IMR-90 (cell line): ENCODE data around the gene SLC6A12. TPM values are rescaled to one million over a fixed set of nuclear protein-coding genes. Genes with fewer than 3 reads are reported as not detected.

ENCODE experiments used
- ATAC-seq: fragments of 200-7000 bp; cut with Tn5 transposase; 2 replicates; pipeline ENCODE4 v1.9.1; 2020; ENCODE audit warnings: low read depth, mild to moderate bottlenecking, moderate library complexity
- BruUV-seq: library from RNA; stranded (reverse); fragments of 400-500 nt; replicated peaks from 2 replicates; lab custom pipeline; 2021; lab: Mats Ljungman, UMichigan
- CTCF ChIA-PET: fragments of 300-600 bp; formaldehyde crosslinking; extraction: SDS; loops from one replicate; lab custom pipeline; 2021; ENCODE audit warnings: antibody characterized with exemption; lab: Yijun Ruan, JAX
- POLR2A ChIA-PET: fragments of 300-600 bp; sonication (Branson Sonifier 250); formaldehyde crosslinking; loops from one replicate; lab custom pipeline; 2022; ENCODE audit warnings: antibody characterized with exemption; ENCODE audit not compliant: unreplicated experiment; lab: Charles Lee
- DNase-seq: peaks from one replicate; pipeline ENCODE4 v3.0.0; 2013
- H2AFZ ChIP-seq: replicated peaks from 2 replicates; pipeline ENCODE3; 2013; ENCODE audit warnings: low read length, mild to moderate bottlenecking; ENCODE audit not compliant: poor library complexity
- H2AK5ac ChIP-seq: 2 replicates; pipeline ENCODE4 v1.6.1; 2013; ENCODE audit warnings: low read depth, low read length, inconsistent platforms
- H2AK9ac ChIP-seq: replicated peaks from 2 replicates; pipeline ENCODE3; 2013; ENCODE audit warnings: mild to moderate bottlenecking, low read depth, low read length, moderate library complexity; ENCODE audit not compliant: poor library complexity
- H2BK120ac ChIP-seq: 2 replicates; pipeline ENCODE4 v1.6.1; 2013; ENCODE audit warnings: low read depth, low read length, inconsistent platforms
- H2BK15ac ChIP-seq: 3 replicates; pipeline ENCODE4 v1.6.1; 2013; ENCODE audit warnings: low read depth, low read length, inconsistent platforms
- H2BK20ac ChIP-seq: 2 replicates; pipeline ENCODE4 v1.6.1; 2013; ENCODE audit warnings: low read depth, mild to moderate bottlenecking, inconsistent platforms, low read length, moderate library complexity
- H2BK5ac ChIP-seq: 2 replicates; pipeline ENCODE4 v1.6.1; 2013; ENCODE audit warnings: mild to moderate bottlenecking, low read depth, low read length, inconsistent platforms; ENCODE audit not compliant: poor library complexity, severe bottlenecking
- H3K14ac ChIP-seq: replicated peaks from 2 replicates; pipeline ENCODE4 v1.6.1; 2013; ENCODE audit warnings: low read depth, low read length, inconsistent platforms
- H3K18ac ChIP-seq: 2 replicates; pipeline ENCODE4 v1.6.1; 2013; ENCODE audit warnings: low read depth, low read length, control low read depth
- H3K23ac ChIP-seq: 2 replicates; pipeline ENCODE4 v1.6.1; 2013; ENCODE audit warnings: low read depth, low read length, inconsistent platforms
- H3K27ac ChIP-seq: 2 replicates; pipeline ENCODE4 v1.5.1; 2013; ENCODE audit warnings: mild to moderate bottlenecking, control low read depth, low read length; ENCODE audit not compliant: insufficient read depth
- H3K27me3 ChIP-seq: 2 replicates; pipeline ENCODE4 v1.6.1; 2013; ENCODE audit warnings: low read length; ENCODE audit not compliant: control insufficient read depth, insufficient read depth
- H3K36me3 ChIP-seq: 2 replicates; pipeline ENCODE4 v1.6.1; 2013; ENCODE audit warnings: low read length, mixed read lengths; ENCODE audit not compliant: control insufficient read depth, insufficient read depth
- H3K4ac ChIP-seq: 2 replicates; pipeline ENCODE4 v1.6.1; 2013; ENCODE audit warnings: low read depth, low read length, inconsistent platforms
- H3K4me1 ChIP-seq: 2 replicates; pipeline ENCODE4 v1.6.1; 2013; ENCODE audit warnings: low read length, mixed read lengths; ENCODE audit not compliant: control insufficient read depth, insufficient read depth
- H3K4me2 ChIP-seq: 2 replicates; pipeline ENCODE4 v1.6.1; 2013; ENCODE audit warnings: low read depth, mild to moderate bottlenecking, control low read depth, low read length, moderate library complexity
- H3K4me3 ChIP-seq: 2 replicates; pipeline ENCODE4 v1.5.1; 2013; ENCODE audit warnings: low read depth, mild to moderate bottlenecking, control low read depth, low read length, moderate library complexity; ENCODE audit not compliant: insufficient read depth
- H3K56ac ChIP-seq: 2 replicates; pipeline ENCODE4 v1.6.1; 2013; ENCODE audit warnings: low read length, inconsistent platforms; ENCODE audit not compliant: insufficient read depth; ENCODE audit errors: extremely low read depth
- H3K79me1 ChIP-seq, 2 experiments: 2 replicates each; pipeline ENCODE4 v1.6.1; 2013; ENCODE audit warnings: low read length in 2 of 2, inconsistent platforms in 1 of 2, low read depth in 1 of 2
- H3K9ac ChIP-seq: 2 replicates; pipeline ENCODE4 v1.6.1; 2013; ENCODE audit warnings: low read depth, low read length, control low read depth
- H3K9me1 ChIP-seq: 2 replicates; pipeline ENCODE4 v1.6.1; 2013; ENCODE audit warnings: low read length, inconsistent platforms; ENCODE audit not compliant: insufficient read depth
- H3K9me3 ChIP-seq: 2 replicates; pipeline ENCODE4 v1.6.1; 2013; ENCODE audit warnings: low read length; ENCODE audit not compliant: control insufficient read depth, insufficient read depth
- H4K20me1 ChIP-seq: 2 replicates; pipeline ENCODE4 v1.6.1; 2013; ENCODE audit warnings: low read length, inconsistent platforms; ENCODE audit not compliant: insufficient read depth
- H4K5ac ChIP-seq: 2 replicates; pipeline ENCODE4 v1.6.1; 2013; ENCODE audit warnings: mild to moderate bottlenecking, low read depth, low read length, control low read depth
- H4K8ac ChIP-seq, 2 experiments: 2 replicates each; pipeline ENCODE4 v1.6.1; 2013; ENCODE audit warnings: low read depth in 2 of 2, low read length in 2 of 2, control low read depth in 1 of 2, inconsistent platforms in 1 of 2
- H4K91ac ChIP-seq: 2 replicates; pipeline ENCODE4 v1.6.1; 2013; ENCODE audit warnings: low read depth, low read length, inconsistent platforms; ENCODE audit not compliant: insufficient read depth
- BHLHE40 ChIP-seq: fragments of 150-350 bp; IDR thresholded peaks from 2 replicates; pipeline ENCODE4 v1.6.1; 2016; ENCODE audit warnings: mild to moderate bottlenecking, low read depth, low read length
- CEBPB ChIP-seq: IDR thresholded peaks from 2 replicates; pipeline ENCODE4 v1.6.1; 2012; ENCODE audit warnings: low read depth, low read length, improper control_type of control experiment
- FOS ChIP-seq: fragments of 150-350 bp; IDR thresholded peaks from 2 replicates; pipeline ENCODE4 v1.6.1; 2016; ENCODE audit warnings: low read depth, low read length
- WGBS, 2 experiments: methylation state at CpG; one replicate each; pipeline versions ENCODE4 v1.1.5 to v1.1.7; 2013; ENCODE audit warnings: missing lambda C conversion rate in 2 of 2; ENCODE audit not compliant: insufficient read length in 1 of 2; ENCODE audit errors: extremely low coverage in 2 of 2; 5-methylcytosine and 5-hydroxymethylcytosine counted together
- dilution Hi-C: fragments of 300-500 bp; cut with HindIII; formaldehyde crosslinking; loops from one replicate; pipeline ENCODE4 v1.14.3; 2018; ENCODE audit warnings: low sequenced_read_pairs; ENCODE audit not compliant: unreplicated experiment
- in situ Hi-C: fragments of 300-500 bp; cut with MboI; formaldehyde crosslinking; loops from 3 replicates; pipeline ENCODE4 v1.14.3; 2019; ENCODE audit warnings: low sequenced_read_pairs, inconsistent platforms, mixed read lengths
- intact Hi-C: fragments of 100-400 bp; cut with micrococcal nuclease; formaldehyde crosslinking; loops from 2 replicates; pipeline ENCODE4 v1.10.0; 2022
- polyA plus RNA-seq, 3 experiments: library from polyadenylated mRNA; depleted of rRNA; stranded (reverse); fragments of >200 nt; gene quantifications; 2 replicates each; pipeline ENCODE4 v1.2.3, GENCODE V29; 2012; ENCODE audit warnings: low replicate concordance in 1 of 3
- total RNA-seq: library from RNA; depleted of rRNA; stranded (reverse); fragments of >200 nt; gene quantifications from 2 replicates; pipeline ENCODE4 v1.2.3, GENCODE V29; 2012

The SLC6A12 gene
- total and polyA plus RNA-seq, 2 of the 4 experiments (the other 2 are of a cell fraction), result not detected

GRCh38 chr12:179885-180284 lies 34.1 kb downstream of the SLC6A12 start:
- in situ Hi-C loops (no loop called here), dilution Hi-C loops (no loop called here), intact Hi-C loops (no loop called here)
- peak overlapping the region; percentile 12; the same call in 1 of the 2 replicates for H2AK5ac ChIP-seq
- no peak overlapping the region for H2BK15ac ChIP-seq
- H3K9me1 ChIP-seq, result peaks cover 32% of the 10 kb centered on the region
- H3K14ac ChIP-seq, result no peak overlapping the region; the same call in 1 of the 2 replicates
- no CpG with 5 or more reads among the region's 5 CpGs for WGBS, 2 experiments
- H3K23ac ChIP-seq, result no peak overlapping the region
- H4K20me1 ChIP-seq, result no peaks in the 10 kb centered on the region
- CTCF ChIA-PET, result no interaction called here
- no peak overlapping the region for H3K56ac ChIP-seq
- H4K8ac ChIP-seq, result peak overlapping the region in 1 of 2 experiments; percentile 88; a peak in 2 of 4 replicates
- H3K27me3 ChIP-seq, result no peaks in the 10 kb centered on the region
- H3K9me3 ChIP-seq, result no peaks in the 10 kb centered on the region
- H2AK9ac ChIP-seq, result peak overlapping the region; percentile 85
- H3K9ac ChIP-seq, result no peak overlapping the region
- peak overlapping the region; percentile 23 for H2BK5ac ChIP-seq
- no peak overlapping the region for H3K27ac ChIP-seq
- ATAC-seq (no peak), DNase-seq (no peak)
- no peak overlapping the region; the same call in 1 of the 2 replicates for H3K18ac ChIP-seq
- H2BK20ac ChIP-seq, result peak overlapping the region; percentile 20; the same call in 1 of the 2 replicates
- TF ChIP-seq FOS (no peak), CEBPB (no peak), BHLHE40 (no peak)
- POLR2A ChIA-PET, result no interaction called here
- peaks cover 0 to 7% of the 10 kb centered on the region in 2 experiments; a peak in 1 of 4 replicates for H3K79me1 ChIP-seq
- H2BK120ac ChIP-seq, result peak overlapping the region; percentile 55; the same call in 1 of the 2 replicates
- H4K91ac ChIP-seq, result no peak overlapping the region; the same call in 1 of the 2 replicates
- no peaks in the 10 kb centered on the region for H3K36me3 ChIP-seq
- peak overlapping the region; percentile 70; the same call in 1 of the 2 replicates for H4K5ac ChIP-seq
- H3K4me2 ChIP-seq, result no peak overlapping the region
- no peak overlapping the region for H3K4me3 ChIP-seq
- H3K4ac ChIP-seq, result peak overlapping the region; percentile 52; the same call in 1 of the 2 replicates
- BruUV-seq, result no TSS peak
- H2AFZ ChIP-seq, result peak overlapping the region; percentile 34
- H3K4me1 ChIP-seq, result peaks cover 29% of the 10 kb centered on the region
